IMR-90 (cell line): ENCODE data around the gene BCAS4. TPM values are rescaled to one million over a fixed set of nuclear protein-coding genes. Genes with fewer than 3 reads are reported as not detected.

Source experiments
- ATAC-seq: fragments of 200-7000 bp; cut with Tn5 transposase; 2 replicates; pipeline ENCODE4 v1.9.1; 2020; ENCODE audit warnings: low read depth, mild to moderate bottlenecking, moderate library complexity
- BruUV-seq: library from RNA; stranded (reverse); fragments of 400-500 nt; replicated peaks from 2 replicates; lab custom pipeline; 2021; lab: Mats Ljungman, UMichigan
- CTCF ChIA-PET: fragments of 300-600 bp; formaldehyde crosslinking; extraction: SDS; loops from one replicate; lab custom pipeline; 2021; ENCODE audit warnings: antibody characterized with exemption; lab: Yijun Ruan, JAX
- POLR2A ChIA-PET: fragments of 300-600 bp; sonication (Branson Sonifier 250); formaldehyde crosslinking; loops from one replicate; lab custom pipeline; 2022; ENCODE audit warnings: antibody characterized with exemption; ENCODE audit not compliant: unreplicated experiment; lab: Charles Lee
- DNase-seq: peaks from one replicate; pipeline ENCODE4 v3.0.0; 2013
- H2AFZ ChIP-seq: replicated peaks from 2 replicates; pipeline ENCODE3; 2013; ENCODE audit warnings: low read length, mild to moderate bottlenecking; ENCODE audit not compliant: poor library complexity
- H2AK5ac ChIP-seq: 2 replicates; pipeline ENCODE4 v1.6.1; 2013; ENCODE audit warnings: low read depth, low read length, inconsistent platforms
- H2AK9ac ChIP-seq: replicated peaks from 2 replicates; pipeline ENCODE3; 2013; ENCODE audit warnings: mild to moderate bottlenecking, low read depth, low read length, moderate library complexity; ENCODE audit not compliant: poor library complexity
- H2BK120ac ChIP-seq: 2 replicates; pipeline ENCODE4 v1.6.1; 2013; ENCODE audit warnings: low read depth, low read length, inconsistent platforms
- H2BK15ac ChIP-seq: 3 replicates; pipeline ENCODE4 v1.6.1; 2013; ENCODE audit warnings: low read depth, low read length, inconsistent platforms
- H2BK20ac ChIP-seq: 2 replicates; pipeline ENCODE4 v1.6.1; 2013; ENCODE audit warnings: low read depth, mild to moderate bottlenecking, inconsistent platforms, low read length, moderate library complexity
- H2BK5ac ChIP-seq: 2 replicates; pipeline ENCODE4 v1.6.1; 2013; ENCODE audit warnings: mild to moderate bottlenecking, low read depth, low read length, inconsistent platforms; ENCODE audit not compliant: poor library complexity, severe bottlenecking
- H3K14ac ChIP-seq: replicated peaks from 2 replicates; pipeline ENCODE4 v1.6.1; 2013; ENCODE audit warnings: low read depth, low read length, inconsistent platforms
- H3K18ac ChIP-seq: 2 replicates; pipeline ENCODE4 v1.6.1; 2013; ENCODE audit warnings: low read depth, low read length, control low read depth
- H3K23ac ChIP-seq: 2 replicates; pipeline ENCODE4 v1.6.1; 2013; ENCODE audit warnings: low read depth, low read length, inconsistent platforms
- H3K27ac ChIP-seq: 2 replicates; pipeline ENCODE4 v1.5.1; 2013; ENCODE audit warnings: mild to moderate bottlenecking, control low read depth, low read length; ENCODE audit not compliant: insufficient read depth
- H3K27me3 ChIP-seq: 2 replicates; pipeline ENCODE4 v1.6.1; 2013; ENCODE audit warnings: low read length; ENCODE audit not compliant: control insufficient read depth, insufficient read depth
- H3K36me3 ChIP-seq: 2 replicates; pipeline ENCODE4 v1.6.1; 2013; ENCODE audit warnings: low read length, mixed read lengths; ENCODE audit not compliant: control insufficient read depth, insufficient read depth
- H3K4ac ChIP-seq: 2 replicates; pipeline ENCODE4 v1.6.1; 2013; ENCODE audit warnings: low read depth, low read length, inconsistent platforms
- H3K4me1 ChIP-seq: 2 replicates; pipeline ENCODE4 v1.6.1; 2013; ENCODE audit warnings: low read length, mixed read lengths; ENCODE audit not compliant: control insufficient read depth, insufficient read depth
- H3K4me2 ChIP-seq: 2 replicates; pipeline ENCODE4 v1.6.1; 2013; ENCODE audit warnings: low read depth, mild to moderate bottlenecking, control low read depth, low read length, moderate library complexity
- H3K4me3 ChIP-seq: 2 replicates; pipeline ENCODE4 v1.5.1; 2013; ENCODE audit warnings: low read depth, mild to moderate bottlenecking, control low read depth, low read length, moderate library complexity; ENCODE audit not compliant: insufficient read depth
- H3K56ac ChIP-seq: 2 replicates; pipeline ENCODE4 v1.6.1; 2013; ENCODE audit warnings: low read length, inconsistent platforms; ENCODE audit not compliant: insufficient read depth; ENCODE audit errors: extremely low read depth
- H3K79me1 ChIP-seq, 2 experiments: 2 replicates each; pipeline ENCODE4 v1.6.1; 2013; ENCODE audit warnings: low read length in 2 of 2, inconsistent platforms in 1 of 2, low read depth in 1 of 2
- H3K9ac ChIP-seq: 2 replicates; pipeline ENCODE4 v1.6.1; 2013; ENCODE audit warnings: low read depth, low read length, control low read depth
- H3K9me1 ChIP-seq: 2 replicates; pipeline ENCODE4 v1.6.1; 2013; ENCODE audit warnings: low read length, inconsistent platforms; ENCODE audit not compliant: insufficient read depth
- H3K9me3 ChIP-seq: 2 replicates; pipeline ENCODE4 v1.6.1; 2013; ENCODE audit warnings: low read length; ENCODE audit not compliant: control insufficient read depth, insufficient read depth
- H4K20me1 ChIP-seq: 2 replicates; pipeline ENCODE4 v1.6.1; 2013; ENCODE audit warnings: low read length, inconsistent platforms; ENCODE audit not compliant: insufficient read depth
- H4K5ac ChIP-seq: 2 replicates; pipeline ENCODE4 v1.6.1; 2013; ENCODE audit warnings: mild to moderate bottlenecking, low read depth, low read length, control low read depth
- H4K8ac ChIP-seq, 2 experiments: 2 replicates each; pipeline ENCODE4 v1.6.1; 2013; ENCODE audit warnings: low read depth in 2 of 2, low read length in 2 of 2, control low read depth in 1 of 2, inconsistent platforms in 1 of 2
- H4K91ac ChIP-seq: 2 replicates; pipeline ENCODE4 v1.6.1; 2013; ENCODE audit warnings: low read depth, low read length, inconsistent platforms; ENCODE audit not compliant: insufficient read depth
- CHD1 ChIP-seq: IDR thresholded peaks from 2 replicates; pipeline ENCODE4 v1.6.1; 2012; ENCODE audit warnings: low read depth, low read length, improper control_type of control experiment
- FOS ChIP-seq: fragments of 150-350 bp; IDR thresholded peaks from 2 replicates; pipeline ENCODE4 v1.6.1; 2016; ENCODE audit warnings: low read depth, low read length
- MAFK ChIP-seq: IDR thresholded peaks from 2 replicates; pipeline ENCODE4 v1.6.1; 2012; ENCODE audit warnings: low read depth, low read length, improper control_type of control experiment
- NFE2L2 ChIP-seq: fragments of 150-350 bp; IDR thresholded peaks from 2 replicates; pipeline ENCODE4 v1.6.1; 2016; ENCODE audit warnings: low read depth, mild to moderate bottlenecking, low read length
- POLR2A ChIP-seq: IDR thresholded peaks from 2 replicates; pipeline ENCODE4 v1.6.1; 2012; ENCODE audit warnings: mild to moderate bottlenecking, low read depth, low read length
- RAD21 ChIP-seq: IDR thresholded peaks from 2 replicates; pipeline ENCODE4 v1.6.1; 2012; ENCODE audit warnings: low read length, improper control_type of control experiment
- RCOR1 ChIP-seq: IDR thresholded peaks from 2 replicates; pipeline ENCODE4 v1.6.1; 2012; ENCODE audit warnings: mild to moderate bottlenecking, low read length, improper control_type of control experiment; ENCODE audit not compliant: insufficient replicate concordance
- SMC3 ChIP-seq: fragments of 150-350 bp; IDR thresholded peaks from 2 replicates; pipeline ENCODE4 v1.6.1; 2016; ENCODE audit warnings: low read depth, mild to moderate bottlenecking, antibody characterized with exemption, low read length, moderate library complexity
- WGBS, 2 experiments: methylation state at CpG; one replicate each; pipeline versions ENCODE4 v1.1.5 to v1.1.7; 2013; ENCODE audit warnings: missing lambda C conversion rate in 2 of 2; ENCODE audit not compliant: insufficient read length in 1 of 2; ENCODE audit errors: extremely low coverage in 2 of 2; 5-methylcytosine and 5-hydroxymethylcytosine counted together
- dilution Hi-C: fragments of 300-500 bp; cut with HindIII; formaldehyde crosslinking; loops from one replicate; pipeline ENCODE4 v1.14.3; 2018; ENCODE audit warnings: low sequenced_read_pairs; ENCODE audit not compliant: unreplicated experiment
- in situ Hi-C: fragments of 300-500 bp; cut with MboI; formaldehyde crosslinking; loops from 3 replicates; pipeline ENCODE4 v1.14.3; 2019; ENCODE audit warnings: low sequenced_read_pairs, inconsistent platforms, mixed read lengths
- intact Hi-C: fragments of 100-400 bp; cut with micrococcal nuclease; formaldehyde crosslinking; loops from 2 replicates; pipeline ENCODE4 v1.10.0; 2022
- polyA plus RNA-seq, 3 experiments: library from polyadenylated mRNA; depleted of rRNA; stranded (reverse); fragments of >200 nt; gene quantifications; 2 replicates each; pipeline ENCODE4 v1.2.3, GENCODE V29; 2012; ENCODE audit warnings: low replicate concordance in 1 of 3
- total RNA-seq: library from RNA; depleted of rRNA; stranded (reverse); fragments of >200 nt; gene quantifications from 2 replicates; pipeline ENCODE4 v1.2.3, GENCODE V29; 2012

The BCAS4 gene
- total and polyA plus RNA-seq, 2 of the 4 experiments (the other 2 are of a cell fraction), result 42.7 to 47.5 TPM

DNA sequence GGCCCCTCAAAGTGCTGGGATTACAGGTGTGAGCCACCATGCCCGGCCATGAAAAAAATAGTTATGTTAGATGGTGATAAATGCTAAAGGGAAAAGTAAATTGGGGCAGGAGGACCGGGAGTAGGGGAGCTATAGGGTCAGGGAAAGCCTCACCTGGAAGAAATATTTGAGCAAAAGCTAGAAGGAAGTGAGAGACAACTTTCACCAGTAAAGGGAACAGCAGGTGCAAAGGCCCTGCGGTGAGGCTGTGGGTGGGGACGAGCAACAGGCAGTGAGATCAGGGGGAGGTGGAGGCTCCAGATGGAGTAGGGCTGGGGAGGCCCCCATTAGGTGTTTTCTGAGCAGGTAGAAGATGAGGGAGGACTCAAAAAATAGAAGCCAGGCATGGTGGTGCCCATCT, 16.0 kb downstream of the BCAS4 start:
- dilution Hi-C loops, result loop anchor here (25.0 kb wide), 1 partner anchor 101 kb away; no protein-coding TSS in a partner anchor
- Histone ChIP-seq H3K4me2 (no peak overlapping the region), H3K9ac (no peak overlapping the region), H2BK15ac (no peak overlapping the region), H3K23ac (no peak overlapping the region), H2BK5ac (no peak overlapping the region), H3K4me3 (no peak overlapping the region), H4K5ac (no peak overlapping the region), H4K91ac (no peak overlapping the region), H3K18ac (no peak overlapping the region), H4K20me1 (peaks cover 8% of the 10 kb centered on the region), H2AK5ac (0 out of 2 replicates have a peak overlapping the region, but pooled peaks have one; percentile 14), H3K27ac (no peak overlapping the region), H3K4me1 (peaks cover 4% of the 10 kb centered on the region), H3K79me1 (peaks cover 31 to 44% of the 10 kb centered on the region in 2 experiments), H3K9me3 (no peaks in the 10 kb centered on the region), H3K36me3 (no peaks in the 10 kb centered on the region), H2BK120ac (no peak overlapping the region), H2AFZ (no peak overlapping the region), H3K27me3 (no peaks in the 10 kb centered on the region), H3K14ac (no peak overlapping the region), H4K8ac (no peak overlapping the region), H2BK20ac (no peak overlapping the region), H3K9me1 (peaks cover 5% of the 10 kb centered on the region), H3K4ac (no peak overlapping the region), H3K56ac (no peak overlapping the region), H2AK9ac (no peak overlapping the region)
- BruUV-seq, result no TSS peak
- ATAC-seq (no peak), DNase-seq (no peak)
- 79% methylated on average over 2 of the region's 4 CpGs; no CpG with 5 or more reads in 1 of the 2 experiments for WGBS, 2 experiments
- intact Hi-C loops, result no loop called here
- in situ Hi-C loops, result loop anchor here (5.0 kb wide), 1 partner anchor 121 kb away; the partner anchor contains the start of gene ADNP
- TF ChIP-seq SMC3 (no peak), CHD1 (no peak), POLR2A (no peak), NFE2L2 (no peak), MAFK (no peak), FOS (no peak), RCOR1 (no peak), RAD21 (no peak)
- ChIA-PET POLR2A (no interaction called here), CTCF (no interaction called here)
